Measurements from ENCODE around the gene SLC16A3. TPM values are rescaled to one million over a fixed set of nuclear protein-coding genes. Genes with fewer than 3 reads are reported as not detected.

SLC16A3 gene
- 8.5 TPM for total RNA-seq
- long read RNA-seq, partial matches to known transcripts = 1 of 5 reads
- long read RNA-seq, other reads (novel, unspliced or antisense) = 3 of 5 reads

DNA sequence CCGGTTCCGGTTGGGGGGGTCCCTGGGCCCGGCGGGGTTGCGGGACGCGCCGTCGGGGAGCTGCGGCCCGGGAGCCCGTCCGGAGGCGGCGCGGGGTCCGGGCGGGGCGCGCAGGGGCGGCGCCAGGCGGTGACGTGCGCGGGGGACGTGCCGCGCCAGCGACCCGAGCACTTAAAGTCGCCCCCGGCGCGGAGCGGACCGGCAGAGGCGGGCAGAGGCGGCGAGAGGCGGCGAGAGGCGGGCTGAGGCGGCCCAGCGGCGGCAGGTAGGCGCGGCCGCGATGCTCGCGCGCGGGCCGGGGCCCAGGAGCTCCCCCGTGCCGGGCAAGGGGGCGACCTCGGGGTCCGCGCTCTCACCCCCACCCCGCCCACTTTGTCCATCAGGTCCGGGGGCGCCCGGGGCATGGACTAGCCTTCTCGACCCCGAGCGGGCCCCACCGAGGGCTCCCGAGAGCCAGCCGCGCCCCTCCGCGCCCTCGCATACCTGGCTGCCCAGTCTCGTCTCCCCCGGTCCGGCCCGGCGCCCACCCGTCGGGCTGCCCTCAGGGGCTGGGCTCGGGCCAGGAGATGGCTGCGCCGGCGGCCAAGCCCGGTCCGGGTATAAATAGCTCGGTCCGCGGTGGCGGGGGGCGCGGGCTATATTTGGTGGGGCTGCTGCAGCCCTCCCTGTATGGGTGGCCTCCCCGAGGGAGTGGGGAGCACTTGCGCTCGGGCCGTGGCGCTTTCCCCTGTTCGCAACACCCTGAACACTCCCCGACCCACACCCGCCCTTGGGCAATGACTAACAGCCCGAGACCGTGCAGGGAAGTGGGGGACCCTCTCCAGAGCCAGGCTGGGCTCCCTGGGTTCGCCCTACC, at the start of gene SLC16A3:
TSS of gene SLC16A3 (plus strand) at position 201 of the 856 bp plus-strand sequence. CDS start 6,967 bp downstream, outside the sequence.
- Histone ChIP-seq H3K4me3 (peak within 1 kb of the TSS; percentile 73), H3K9me3 (replicated peaks) (no peaks in the 10 kb centered on the region), H3K4me1 (peaks cover 77% of the 10 kb centered on the region), H3K36me3 (no peaks in the 10 kb centered on the region), H3K27me3 (ENCODE audit: low read depth) (peaks cover 13% of the 10 kb centered on the region), H3K27ac (replicated peaks) (peak within 1 kb of the TSS; percentile 98)
- TF ChIP-seq, protein P1, sequence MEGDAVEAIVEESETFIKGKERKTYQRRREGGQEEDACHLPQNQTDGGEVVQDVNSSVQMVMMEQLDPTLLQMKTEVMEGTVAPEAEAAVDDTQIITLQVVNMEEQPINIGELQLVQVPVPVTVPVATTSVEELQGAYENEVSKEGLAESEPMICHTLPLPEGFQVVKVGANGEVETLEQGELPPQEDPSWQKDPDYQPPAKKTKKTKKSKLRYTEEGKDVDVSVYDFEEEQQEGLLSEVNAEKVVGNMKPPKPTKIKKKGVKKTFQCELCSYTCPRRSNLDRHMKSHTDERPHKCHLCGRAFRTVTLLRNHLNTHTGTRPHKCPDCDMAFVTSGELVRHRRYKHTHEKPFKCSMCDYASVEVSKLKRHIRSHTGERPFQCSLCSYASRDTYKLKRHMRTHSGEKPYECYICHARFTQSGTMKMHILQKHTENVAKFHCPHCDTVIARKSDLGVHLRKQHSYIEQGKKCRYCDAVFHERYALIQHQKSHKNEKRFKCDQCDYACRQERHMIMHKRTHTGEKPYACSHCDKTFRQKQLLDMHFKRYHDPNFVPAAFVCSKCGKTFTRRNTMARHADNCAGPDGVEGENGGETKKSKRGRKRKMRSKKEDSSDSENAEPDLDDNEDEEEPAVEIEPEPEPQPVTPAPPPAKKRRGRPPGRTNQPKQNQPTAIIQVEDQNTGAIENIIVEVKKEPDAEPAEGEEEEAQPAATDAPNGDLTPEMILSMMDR (IDR thresholded peaks at IDR 0.05; ENCODE audit: borderline replicate concordance) = no peak
- DNase-seq = peak; percentile 77
- intact Hi-C loops (cut with micrococcal nuclease) = no loop called here

DNA sequence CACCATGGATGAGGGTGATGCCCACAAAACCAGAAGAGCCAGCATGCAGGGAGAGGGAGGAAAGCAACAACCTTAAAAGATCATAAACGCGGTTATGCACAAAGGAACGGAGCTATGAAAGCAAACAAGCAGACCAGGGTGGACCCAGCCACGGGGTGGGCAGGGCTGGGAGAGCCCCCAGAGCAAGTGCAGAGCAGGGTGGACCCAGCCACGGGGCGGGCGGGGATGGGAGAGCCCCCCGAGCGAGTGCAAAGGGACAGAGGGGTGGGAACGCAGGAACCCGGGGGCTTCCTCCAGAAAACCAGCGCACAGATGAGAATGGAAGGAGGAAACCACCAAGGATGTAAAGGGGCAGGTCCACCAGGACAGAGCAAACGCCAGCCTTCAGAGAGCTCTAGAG, 49.4 kb upstream of the SLC16A3 start:
- no peak overlapping the region for H3K27ac ChIP-seq (replicated peaks)
- TF ChIP-seq, protein P1 (IDR thresholded peaks at IDR 0.05; ENCODE audit: borderline replicate concordance) = no peak

DNA sequence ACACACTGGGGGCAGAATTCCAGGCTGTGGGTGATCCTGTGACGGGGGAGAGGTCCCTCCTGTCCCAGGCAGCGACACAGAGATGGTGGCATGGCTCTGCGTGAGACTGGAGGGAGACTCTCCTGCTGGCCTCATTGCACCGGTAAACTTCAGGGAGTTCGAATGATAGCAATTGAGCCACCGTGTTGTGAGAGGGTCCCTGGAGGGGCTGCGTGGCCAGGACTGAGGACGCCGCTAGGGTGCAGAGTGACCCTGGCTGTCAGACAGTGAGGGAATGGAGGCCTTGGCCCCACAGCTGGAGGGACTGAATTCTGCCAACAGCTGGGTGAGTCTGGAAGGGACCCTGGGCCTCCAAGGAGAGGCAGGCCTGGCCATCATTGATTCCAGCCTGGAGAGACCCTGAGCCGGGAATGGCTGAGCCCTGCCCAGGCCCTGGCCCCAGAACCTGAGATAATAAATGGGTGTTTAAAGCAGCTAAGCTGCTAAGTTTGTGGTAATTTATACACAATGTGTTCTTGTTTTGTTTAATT, 48.8 kb upstream of the SLC16A3 start:
- H3K4me3 ChIP-seq = no peak overlapping the region
- no peaks in the 10 kb centered on the region for H3K9me3 ChIP-seq (replicated peaks)
- H3K36me3 ChIP-seq = peaks cover 47% of the 10 kb centered on the region
- no peak for DNase-seq
- intact Hi-C loops (cut with micrococcal nuclease) = no loop called here
- H3K4me1 ChIP-seq = no peaks in the 10 kb centered on the region
- H3K27me3 ChIP-seq (ENCODE audit: low read depth) = no peaks in the 10 kb centered on the region
- TF ChIP-seq, protein P1 (IDR thresholded peaks at IDR 0.05; ENCODE audit: borderline replicate concordance) = no peak
- H3K27ac ChIP-seq (replicated peaks) = no peak overlapping the region

More for the DNA sequence above, 49.4 kb upstream of the SLC16A3 start:
- intact Hi-C loops (cut with micrococcal nuclease) = no loop called here
- Histone ChIP-seq H3K9me3 (replicated peaks) (no peaks in the 10 kb centered on the region), H3K4me1 (no peaks in the 10 kb centered on the region), H3K27me3 (ENCODE audit: low read depth) (no peaks in the 10 kb centered on the region), H3K36me3 (peaks cover 44% of the 10 kb centered on the region), H3K4me3 (no peak overlapping the region)
- DNase-seq = no peak

DNA sequence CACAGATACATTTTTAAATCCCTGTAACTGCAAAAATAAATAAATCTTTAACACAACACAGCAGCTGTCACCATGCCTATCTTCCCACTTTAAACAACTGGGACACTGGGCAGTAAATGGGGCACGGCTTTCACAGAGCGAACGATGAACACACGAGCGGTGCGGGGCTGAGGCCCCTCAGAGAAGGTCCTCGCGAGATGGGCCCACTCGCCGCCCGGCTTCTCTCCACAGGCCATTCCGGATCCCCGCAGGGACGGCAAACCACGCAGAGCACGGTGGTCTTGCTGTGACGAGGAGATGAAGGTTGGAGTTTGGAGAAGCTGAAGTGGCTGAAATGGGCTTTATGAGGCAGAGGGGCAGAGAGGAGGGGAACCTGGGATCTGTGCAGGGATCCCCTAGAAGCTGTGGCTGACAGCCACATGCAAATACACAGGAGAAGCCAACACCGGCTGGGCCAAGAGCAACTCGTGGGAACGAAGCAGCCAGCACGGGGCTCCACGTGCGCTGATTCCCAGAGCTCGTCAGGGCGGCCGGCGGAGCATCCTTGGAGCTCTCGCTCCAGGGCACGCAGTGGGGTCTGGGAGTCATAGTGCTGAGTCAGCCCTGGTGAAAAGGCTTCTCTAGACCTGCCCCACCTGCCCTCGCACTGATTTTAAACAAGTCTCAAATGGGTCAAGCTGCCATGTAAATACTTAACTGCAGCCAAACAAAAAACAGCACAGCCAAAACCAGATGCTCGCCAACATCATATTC, 47.9 kb upstream of the SLC16A3 start:
- intact Hi-C loops (cut with micrococcal nuclease) = no loop called here
- TF ChIP-seq, protein P1 (IDR thresholded peaks at IDR 0.05; ENCODE audit: borderline replicate concordance) = no peak
- Histone ChIP-seq H3K36me3 (peaks cover 54% of the 10 kb centered on the region), H3K4me1 (no peaks in the 10 kb centered on the region), H3K27me3 (ENCODE audit: low read depth) (no peaks in the 10 kb centered on the region), H3K9me3 (replicated peaks) (no peaks in the 10 kb centered on the region), H3K4me3 (no peak overlapping the region), H3K27ac (replicated peaks) (no peak overlapping the region)
- DNase-seq = no peak

DNA sequence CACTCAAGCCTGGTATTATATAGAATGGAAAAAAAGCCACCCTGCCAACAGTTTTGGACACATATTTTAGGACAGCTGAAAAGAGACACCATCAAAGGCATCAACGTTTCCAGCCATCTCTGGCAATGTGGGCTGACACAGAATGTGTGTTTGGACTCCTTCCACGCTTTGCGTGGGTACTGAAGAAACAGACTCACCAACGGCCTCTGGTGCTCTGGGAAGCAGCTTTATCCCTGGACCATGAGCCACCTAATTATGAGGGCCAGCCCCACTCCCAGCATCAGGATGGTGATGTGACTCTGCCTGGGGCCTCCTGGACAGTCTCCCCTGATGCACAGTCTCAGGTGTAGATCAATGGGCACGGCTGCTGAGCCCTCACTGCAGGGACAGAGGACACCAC, 44.1 kb upstream of the SLC16A3 start:
- H3K27me3 ChIP-seq (ENCODE audit: low read depth) = no peaks in the 10 kb centered on the region
- H3K27ac ChIP-seq (replicated peaks) = no peak overlapping the region
- H3K36me3 ChIP-seq = peaks cover 47% of the 10 kb centered on the region
- TF ChIP-seq, protein P1 (IDR thresholded peaks at IDR 0.05; ENCODE audit: borderline replicate concordance) = no peak
- DNase-seq = no peak
- H3K9me3 ChIP-seq (replicated peaks) = no peaks in the 10 kb centered on the region
- no peaks in the 10 kb centered on the region for H3K4me1 ChIP-seq
- intact Hi-C loops (cut with micrococcal nuclease) = no loop called here
- no peak overlapping the region for H3K4me3 ChIP-seq
